ENCODE data around the gene VASN. TPM values are rescaled to one million over a fixed set of nuclear protein-coding genes. Genes with fewer than 3 reads are reported as not detected.

Gene VASN
- total and polyA plus RNA-seq, 3 experiments from 2014 or later: 0.31 TPM; not detected in 2

- no peak for DNase-seq
- POLR2A ChIA-PET: no interaction called here
- H3K4me1 Mint-ChIP-seq: peaks cover 1 to 22% (median 2%) of the 10 kb centered on the region in 3 donors
- peak overlapping the region in 1 of 8 donors; percentile 63 for H3K27ac Mint-ChIP-seq
- H3K27ac ChIP-seq (ENCODE audit: low read depth, low read length): no peak overlapping the region
- H3K9me3 Mint-ChIP-seq: peaks cover 0 to 2% (median 0%) of the 10 kb centered on the region in 5 donors
- H3K36me3 Mint-ChIP-seq: peaks cover 0 to 80% (median 2%) of the 10 kb centered on the region in 3 donors
- CTCF ChIA-PET: no interaction called here
- peaks cover 29% of the 10 kb centered on the region for H3K36me3 ChIP-seq (ENCODE audit: insufficient read depth, low read length)
- no peaks in the 10 kb centered on the region for H3K9me3 ChIP-seq (ENCODE audit: low read length)
- no peaks in the 10 kb centered on the region for H3K27me3 ChIP-seq (ENCODE audit: insufficient read depth, low read length, poor library complexity, severe bottlenecking)
- no peak overlapping the region for H3K4me3 ChIP-seq (ENCODE audit: low read length)
- peak overlapping the region in 2 of 7 donors; percentile 20 to 44 for H3K4me3 Mint-ChIP-seq
- H3K27me3 Mint-ChIP-seq: no peaks in the 10 kb centered on the region
- no peaks in the 10 kb centered on the region for H3K4me1 ChIP-seq (ENCODE audit: insufficient read depth, low read length)
Observed at GRCh38 chr16:4382795-4383357, 11.2 kb downstream of the VASN start.

GRCh38 chr16:4383591-4384444 is 12.2 kb downstream of the VASN start:
- Histone ChIP-seq H3K27me3 (ENCODE audit: insufficient read depth, low read length, poor library complexity, severe bottlenecking) (no peaks in the 10 kb centered on the region), H3K4me3 (ENCODE audit: low read length) (no peak overlapping the region), H3K27ac (ENCODE audit: low read depth, low read length) (no peak overlapping the region), H3K36me3 (ENCODE audit: insufficient read depth, low read length) (peaks cover 29% of the 10 kb centered on the region), H3K4me1 (ENCODE audit: insufficient read depth, low read length) (no peaks in the 10 kb centered on the region), H3K9me3 (ENCODE audit: low read length) (no peaks in the 10 kb centered on the region)
- Mint-ChIP-seq H3K4me1 (peaks cover 0 to 16% (median 0%) of the 10 kb centered on the region in 3 donors), H3K9me3 (peaks cover 0 to 2% (median 0%) of the 10 kb centered on the region in 5 donors), H3K27me3 (no peaks in the 10 kb centered on the region), H3K27ac (peak overlapping the region in 1 of 8 donors; percentile 63), H3K36me3 (peaks cover 0 to 78% (median 2%) of the 10 kb centered on the region in 3 donors), H3K4me3 (no peak overlapping the region)
- no peak for DNase-seq
- CTCF ChIA-PET: no interaction called here
- POLR2A ChIA-PET: no interaction called here

GRCh38 chr16:4384509-4384942 is 12.9 kb downstream of the VASN start:
- Mint-ChIP-seq H3K27me3 (no peaks in the 10 kb centered on the region), H3K36me3 (peaks cover 0 to 80% (median 2%) of the 10 kb centered on the region in 3 donors), H3K27ac (peak overlapping the region in 1 of 8 donors; percentile 79), H3K9me3 (peaks cover 0 to 2% (median 0%) of the 10 kb centered on the region in 5 donors), H3K4me3 (no peak overlapping the region), H3K4me1 (peaks cover 0 to 11% (median 0%) of the 10 kb centered on the region in 3 donors)
- no peaks in the 10 kb centered on the region for H3K27me3 ChIP-seq (ENCODE audit: insufficient read depth, low read length, poor library complexity, severe bottlenecking)
- POLR2A ChIA-PET: no interaction called here
- H3K4me1 ChIP-seq (ENCODE audit: insufficient read depth, low read length): no peaks in the 10 kb centered on the region
- CTCF ChIA-PET: no interaction called here
- no peak overlapping the region for H3K4me3 ChIP-seq (ENCODE audit: low read length)
- peaks cover 29% of the 10 kb centered on the region for H3K36me3 ChIP-seq (ENCODE audit: insufficient read depth, low read length)
- DNase-seq: no peak
- H3K9me3 ChIP-seq (ENCODE audit: low read length): no peaks in the 10 kb centered on the region
- no peak overlapping the region for H3K27ac ChIP-seq (ENCODE audit: low read depth, low read length)

- H3K4me1 Mint-ChIP-seq: peaks cover 0 to 13% (median 1%) of the 10 kb centered on the region in 3 donors
- Histone ChIP-seq H3K27ac (ENCODE audit: low read depth, low read length) (no peak overlapping the region), H3K36me3 (ENCODE audit: insufficient read depth, low read length) (peaks cover 30% of the 10 kb centered on the region), H3K9me3 (ENCODE audit: low read length) (no peaks in the 10 kb centered on the region), H3K4me3 (ENCODE audit: low read length) (no peak overlapping the region), H3K4me1 (ENCODE audit: insufficient read depth, low read length) (no peaks in the 10 kb centered on the region), H3K27me3 (ENCODE audit: insufficient read depth, low read length, poor library complexity, severe bottlenecking) (no peaks in the 10 kb centered on the region)
- peaks cover 0 to 2% (median 0%) of the 10 kb centered on the region in 5 donors for H3K9me3 Mint-ChIP-seq
- CTCF ChIA-PET: no interaction called here
- POLR2A ChIA-PET: no interaction called here
- no peak for DNase-seq
- peaks cover 0 to 84% (median 4%) of the 10 kb centered on the region in 3 donors for H3K36me3 Mint-ChIP-seq
- H3K4me3 Mint-ChIP-seq: no peak overlapping the region
- H3K27me3 Mint-ChIP-seq: no peaks in the 10 kb centered on the region
- H3K27ac Mint-ChIP-seq: peak overlapping the region in 2 of 8 donors; percentile 33 to 79
Observed at GRCh38 chr16:4385066-4385788, 13.6 kb downstream of the VASN start.

GRCh38 chr16:4385789-4386450 is 14.3 kb downstream of the VASN start:
- POLR2A ChIA-PET: no interaction called here
- H3K27me3 Mint-ChIP-seq: no peaks in the 10 kb centered on the region
- H3K27me3 ChIP-seq (ENCODE audit: insufficient read depth, low read length, poor library complexity, severe bottlenecking): no peaks in the 10 kb centered on the region
- CTCF ChIA-PET: no interaction called here
- H3K36me3 ChIP-seq (ENCODE audit: insufficient read depth, low read length): peaks cover 31% of the 10 kb centered on the region
- no peaks in the 10 kb centered on the region for H3K9me3 ChIP-seq (ENCODE audit: low read length)
- peaks cover 0 to 2% (median 0%) of the 10 kb centered on the region in 5 donors for H3K9me3 Mint-ChIP-seq
- peak overlapping the region in 2 of 8 donors; percentile 15 to 79 for H3K27ac Mint-ChIP-seq
- no peaks in the 10 kb centered on the region for H3K4me1 ChIP-seq (ENCODE audit: insufficient read depth, low read length)
- H3K4me3 Mint-ChIP-seq: peak overlapping the region in 1 of 7 donors; percentile 52
- peaks cover 0 to 9% (median 2%) of the 10 kb centered on the region in 3 donors for H3K4me1 Mint-ChIP-seq
- H3K27ac ChIP-seq (ENCODE audit: low read depth, low read length): no peak overlapping the region
- no peak for DNase-seq
- peaks cover 0 to 84% (median 4%) of the 10 kb centered on the region in 3 donors for H3K36me3 Mint-ChIP-seq
- H3K4me3 ChIP-seq (ENCODE audit: low read length): no peak overlapping the region

- Mint-ChIP-seq H3K27ac (peak overlapping the region in 4 of 8 donors; percentile 17 to 79 (median 44)), H3K27me3 (no peaks in the 10 kb centered on the region), H3K9me3 (peaks cover 0 to 2% (median 0%) of the 10 kb centered on the region in 5 donors), H3K4me3 (peak overlapping the region in 1 of 7 donors; percentile 52), H3K36me3 (peaks cover 0 to 85% (median 4%) of the 10 kb centered on the region in 3 donors), H3K4me1 (peaks cover 0 to 9% (median 2%) of the 10 kb centered on the region in 3 donors)
- H3K36me3 ChIP-seq (ENCODE audit: insufficient read depth, low read length): peaks cover 31% of the 10 kb centered on the region
- H3K9me3 ChIP-seq (ENCODE audit: low read length): no peaks in the 10 kb centered on the region
- POLR2A ChIA-PET: no interaction called here
- no peak overlapping the region for H3K27ac ChIP-seq (ENCODE audit: low read depth, low read length)
- H3K4me3 ChIP-seq (ENCODE audit: low read length): no peak overlapping the region
- no peaks in the 10 kb centered on the region for H3K27me3 ChIP-seq (ENCODE audit: insufficient read depth, low read length, poor library complexity, severe bottlenecking)
- no peaks in the 10 kb centered on the region for H3K4me1 ChIP-seq (ENCODE audit: insufficient read depth, low read length)
- CTCF ChIA-PET: no interaction called here
- DNase-seq: no peak
Observed at GRCh38 chr16:4386451-4386805, 14.8 kb downstream of the VASN start.

- H3K9me3 Mint-ChIP-seq: peaks cover 0 to 2% (median 0%) of the 10 kb centered on the region in 5 donors
- no peaks in the 10 kb centered on the region for H3K4me1 ChIP-seq (ENCODE audit: insufficient read depth, low read length)
Observed at GRCh38 chr16:4386951-4387565, 15.4 kb downstream of the VASN start.

More at GRCh38 chr16:4386951-4387565, 15.4 kb downstream of the VASN start:
- Mint-ChIP-seq H3K27ac (peak overlapping the region in 4 of 8 donors; percentile 26 to 84 (median 71)), H3K27me3 (no peaks in the 10 kb centered on the region), H3K36me3 (peaks cover 0 to 86% (median 4%) of the 10 kb centered on the region in 3 donors), H3K4me1 (peaks cover 0 to 10% (median 2%) of the 10 kb centered on the region in 3 donors), H3K4me3 (peak overlapping the region in 1 of 7 donors; percentile 52)
- DNase-seq: no peak
- Histone ChIP-seq H3K27me3 (ENCODE audit: insufficient read depth, low read length, poor library complexity, severe bottlenecking) (no peaks in the 10 kb centered on the region), H3K9me3 (ENCODE audit: low read length) (no peaks in the 10 kb centered on the region), H3K4me3 (ENCODE audit: low read length) (no peak overlapping the region), H3K27ac (ENCODE audit: low read depth, low read length) (no peak overlapping the region), H3K36me3 (ENCODE audit: insufficient read depth, low read length) (peaks cover 31% of the 10 kb centered on the region)
- ChIA-PET CTCF (no interaction called here), POLR2A (no interaction called here)

Data from CD8-positive, alpha-beta memory T cell (primary cell).